Endothelial cell of umbilical vein (primary cell): Measurements from ENCODE around the gene GPD2. TPM values are rescaled to one million over a fixed set of nuclear protein-coding genes. Genes with fewer than 3 reads are reported as not detected.
A peak's percentile ranks its signal among the peaks of the same experiment; 100 is the strongest.

Source experiments
- BruUV-seq: library from RNA; stranded (reverse); fragments of 400-500 nt; replicated peaks from 2 replicates; lab custom pipeline; 2021; lab: Mats Ljungman, UMichigan
- CTCF ChIA-PET: fragments of 300-600, 350-600 bp; sonication (Branson Sonifier 250); formaldehyde crosslinking; loops from one replicate; lab custom pipeline; 2021; ENCODE audit warnings: antibody characterized with exemption, inconsistent platforms; lab: Charles Lee
- POLR2A ChIA-PET: fragments of 300-600, 350-600 bp; sonication (Branson Sonifier 250); formaldehyde crosslinking; loops from one replicate; lab custom pipeline; 2021; ENCODE audit warnings: antibody characterized with exemption, inconsistent platforms; lab: Charles Lee
- DNase-seq: peaks from one replicate; pipeline ENCODE4 v3.0.0-alpha.2; 2011; ENCODE audit warnings: low read depth, low spot score
- FAIRE-seq: peaks from 2 replicates; lab custom pipeline; 2011; peaks lifted over from hg19 to GRCh38; lab: Jason Lieb, UNC
- H2AFZ ChIP-seq: 2 replicates; pipeline ENCODE4 v1.6.0; 2012; ENCODE audit warnings: low read depth, low read length, control low read depth, inconsistent platforms
- H3K27ac ChIP-seq: 2 replicates; pipeline ENCODE4 v1.5.1; 2011; ENCODE audit warnings: low read depth, mild to moderate bottlenecking, control low read depth, low read length, moderate library complexity; ENCODE audit not compliant: insufficient read depth
- H3K27me3 ChIP-seq, 2 experiments: 2 replicates each; pipeline versions ENCODE4 v1.6.0 to v1.6.1; 2011; ENCODE audit warnings: low read length in 2 of 2, mixed read lengths in 1 of 2; ENCODE audit not compliant: control insufficient read depth in 2 of 2, insufficient read depth in 2 of 2
- H3K36me3 ChIP-seq, 2 experiments: 2 replicates in 1 of 2; 3 replicates in 1 of 2; pipeline ENCODE4 v1.5.1; 2011; ENCODE audit warnings: low read length in 2 of 2, mild to moderate bottlenecking in 1 of 2, moderate library complexity in 1 of 2; ENCODE audit not compliant: control insufficient read depth in 2 of 2, insufficient read depth in 2 of 2; ENCODE audit errors: extremely low read depth in 1 of 2
- H3K4me1 ChIP-seq: 3 replicates; pipeline ENCODE4 v1.5.1; 2011; ENCODE audit warnings: mild to moderate bottlenecking, low read length; ENCODE audit not compliant: control insufficient read depth, insufficient read depth; ENCODE audit errors: extremely low read depth
- H3K4me2 ChIP-seq: 2 replicates; pipeline ENCODE4 v1.6.1; 2011; ENCODE audit warnings: low read length, control low read depth, mixed read lengths; ENCODE audit not compliant: insufficient read depth
- H3K4me3 ChIP-seq, 3 experiments: fragments of 200-600 bp in 1 of 3; sonication (generic), shearing (Covaris generic) in 1 of 3; replicated peaks in 1 of 3; 2 replicates each; pipeline ENCODE4 v1.5.1; 2011 to 2016; ENCODE audit warnings: control low read depth in 3 of 3, low read length in 3 of 3, mild to moderate bottlenecking in 2 of 3, inconsistent platforms in 1 of 3, low read depth in 1 of 3, moderate library complexity in 1 of 3; ENCODE audit not compliant: insufficient read depth in 1 of 3
- H3K79me2 ChIP-seq: 2 replicates; pipeline ENCODE4 v1.6.0; 2012; ENCODE audit warnings: low read length, inconsistent platforms; ENCODE audit not compliant: control insufficient read depth, insufficient read depth
- H3K9ac ChIP-seq: replicated peaks from 2 replicates; pipeline ENCODE3; 2011; ENCODE audit warnings: low read length, control low read depth; ENCODE audit not compliant: insufficient read depth; ENCODE audit errors: extremely low read depth
- H3K9me1 ChIP-seq: replicated peaks from 3 replicates; pipeline ENCODE4 v1.6.0; 2011; ENCODE audit warnings: mild to moderate bottlenecking, low read length; ENCODE audit not compliant: control insufficient read depth, insufficient read depth; ENCODE audit errors: extremely low read depth
- H3K9me3 ChIP-seq: replicated peaks from 2 replicates; pipeline ENCODE4 v1.5.1; 2012; ENCODE audit warnings: low read length, inconsistent platforms; ENCODE audit not compliant: control insufficient read depth, insufficient read depth
- H4K20me1 ChIP-seq: replicated peaks from 2 replicates; pipeline ENCODE3; 2011; ENCODE audit warnings: mild to moderate bottlenecking, low read length; ENCODE audit not compliant: control insufficient read depth, insufficient read depth; ENCODE audit errors: extremely low read depth
- CTCF ChIP-seq, 2 donors: IDR thresholded peaks; 1 replicate in 1 of 2; 2 replicates in 1 of 2; pipeline ENCODE4 v1.5.1; 2011; ENCODE audit warnings: low read length in 2 of 2, mild to moderate bottlenecking in 2 of 2, moderate library complexity in 2 of 2, control low read depth in 1 of 2, inconsistent platforms in 1 of 2, low read depth in 1 of 2; ENCODE audit not compliant: insufficient read depth in 1 of 2; ENCODE audit errors: extremely low read depth in 1 of 2
- EZH2 ChIP-seq: IDR thresholded peaks from 2 replicates; pipeline ENCODE4 v1.6.1; 2012; ENCODE audit warnings: borderline replicate concordance, low read depth, mild to moderate bottlenecking, moderate library complexity, low read length, inconsistent platforms; ENCODE audit not compliant: severe bottlenecking
- FOS ChIP-seq: IDR thresholded peaks from 2 replicates; pipeline ENCODE4 v1.6.1; 2011; ENCODE audit warnings: mild to moderate bottlenecking, low read length, moderate library complexity, borderline replicate concordance; ENCODE audit not compliant: insufficient read depth
- GATA2 ChIP-seq: IDR thresholded peaks from 2 replicates; pipeline ENCODE4 v1.7.0; 2011; ENCODE audit warnings: low read depth, mild to moderate bottlenecking, moderate library complexity, mixed read lengths, low read length; ENCODE audit not compliant: insufficient read length, insufficient read depth
- JUN ChIP-seq: IDR thresholded peaks from 2 replicates; pipeline ENCODE4 v1.6.1; 2011; ENCODE audit warnings: borderline replicate concordance, low read depth; ENCODE audit not compliant: insufficient read length, insufficient read depth
- MYC ChIP-seq: IDR thresholded peaks from one replicate; pipeline ENCODE4 v1.6.1; 2011; ENCODE audit warnings: mild to moderate bottlenecking, low read depth, low read length
- POLR2A ChIP-seq: IDR thresholded peaks from 2 replicates; pipeline ENCODE4 v1.6.1; 2012; ENCODE audit warnings: low read depth, mild to moderate bottlenecking, control low read depth, low read length
- POLR2AphosphoS5 ChIP-seq: IDR thresholded peaks from 2 replicates; pipeline ENCODE4 v1.6.1; 2012; ENCODE audit warnings: low read depth, mild to moderate bottlenecking, control low read depth, low read length, moderate library complexity; ENCODE audit not compliant: insufficient read depth
- dilution Hi-C: fragments of 300-500 bp; cut with MboI; formaldehyde crosslinking; loops from one replicate; pipeline ENCODE4 v1.15.0; 2019; ENCODE audit warnings: low sequenced_read_pairs; ENCODE audit not compliant: extremely low pct_ligation_motif_present
- intact Hi-C: fragments of 100-400 bp; cut with micrococcal nuclease; formaldehyde crosslinking; loops from one replicate; pipeline ENCODE4 v1.10.0; 2022
- polyA plus RNA-seq, 4 experiments: library from polyadenylated mRNA; depleted of rRNA in 3 of 4; stranded (reverse) in 3 of 4; unstranded in 1 of 4; fragments of >200 nt; gene quantifications; 2 replicates each; pipeline versions ENCODE4 v1.2.1 to v1.2.3, GENCODE V29; 2011 to 2012; ENCODE audit warnings: missing spikeins in 1 of 4
- total RNA-seq: library from RNA; stranded (reverse); gene quantifications from 2 replicates; pipeline ENCODE4 v1.2.3, GENCODE V29; 2021
- TF ChIP-seq, protein P1 (sequence below): IDR thresholded peaks from 2 replicates; pipeline ENCODE4 v1.6.1; 2011; ENCODE audit not compliant: insufficient read depth, insufficient read length

GPD2 gene
- total and polyA plus RNA-seq, 2 donors (not counting 3 experiments of a cell fraction or from before 2014, with no cell fraction given), result 6.6 to 37.0 TPM

- intact Hi-C loops (no loop called here), dilution Hi-C loops (no loop called here)
- Histone ChIP-seq H3K4me2 (no peak overlapping the region), H3K9ac (no peak overlapping the region), H3K27me3 (no peaks in the 10 kb centered on the region), H3K4me1 (no peaks in the 10 kb centered on the region), H3K27ac (no peak overlapping the region), H3K9me1 (no peaks in the 10 kb centered on the region), H4K20me1 (no peaks in the 10 kb centered on the region), H3K4me3 (no peak overlapping the region), H3K36me3 (no peaks in the 10 kb centered on the region), H2AFZ (no peak overlapping the region), H3K79me2 (no peaks in the 10 kb centered on the region), H3K9me3 (no peaks in the 10 kb centered on the region)
- POLR2A ChIA-PET, result no interaction called here
- DNase-seq (peak; percentile 60), FAIRE-seq (no peak)
- CTCF ChIA-PET, result interaction anchor here (1.0 to 1.7 kb wide), 6 partner anchors 11 to 1185 kb away, joined by 3 to 4 read pairs (median 3); no protein-coding TSS in a partner anchor
- no peak for TF ChIP-seq CTCF (IDR thresholded peaks at IDR 0.05; ENCODE audit: extremely low read depth in 1 of 2, insufficient read depth in 1 of 2, low read depth in 1 of 2, low read length in 2 of 2)
- TF ChIP-seq, protein P1, sequence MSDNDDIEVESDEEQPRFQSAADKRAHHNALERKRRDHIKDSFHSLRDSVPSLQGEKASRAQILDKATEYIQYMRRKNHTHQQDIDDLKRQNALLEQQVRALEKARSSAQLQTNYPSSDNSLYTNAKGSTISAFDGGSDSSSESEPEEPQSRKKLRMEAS, result no peak
- no peak for TF ChIP-seq POLR2A
- no peak for TF ChIP-seq GATA2
- TF ChIP-seq FOS, result no peak
- TF ChIP-seq EZH2, result no peak
- TF ChIP-seq JUN, result no peak
- TF ChIP-seq POLR2AphosphoS5, result no peak
- no peak for TF ChIP-seq MYC
- no TSS peak for BruUV-seq
Observed at GRCh38 chr2:156562124-156562523, 125.9 kb downstream of the GPD2 start.
